Activated naive CD4-positive, alpha-beta T cell treated with anti-CD3 and anti-CD28 coated beads, Interleukin-2, amount 50 U/mL, for 16 hours (primary cell): ENCODE measurements around the gene SYVN1.
"Not testable (repeated sequence)": the region's sequence is repeated elsewhere in the genome, so short reads cannot be mapped to it uniquely, and the experiment has no call there.

Experiments used
- DNase-seq: peaks from one replicate; pipeline ENCODE4 v3.0.0-alpha.2; 2020

Gene SYVN1

DNA sequence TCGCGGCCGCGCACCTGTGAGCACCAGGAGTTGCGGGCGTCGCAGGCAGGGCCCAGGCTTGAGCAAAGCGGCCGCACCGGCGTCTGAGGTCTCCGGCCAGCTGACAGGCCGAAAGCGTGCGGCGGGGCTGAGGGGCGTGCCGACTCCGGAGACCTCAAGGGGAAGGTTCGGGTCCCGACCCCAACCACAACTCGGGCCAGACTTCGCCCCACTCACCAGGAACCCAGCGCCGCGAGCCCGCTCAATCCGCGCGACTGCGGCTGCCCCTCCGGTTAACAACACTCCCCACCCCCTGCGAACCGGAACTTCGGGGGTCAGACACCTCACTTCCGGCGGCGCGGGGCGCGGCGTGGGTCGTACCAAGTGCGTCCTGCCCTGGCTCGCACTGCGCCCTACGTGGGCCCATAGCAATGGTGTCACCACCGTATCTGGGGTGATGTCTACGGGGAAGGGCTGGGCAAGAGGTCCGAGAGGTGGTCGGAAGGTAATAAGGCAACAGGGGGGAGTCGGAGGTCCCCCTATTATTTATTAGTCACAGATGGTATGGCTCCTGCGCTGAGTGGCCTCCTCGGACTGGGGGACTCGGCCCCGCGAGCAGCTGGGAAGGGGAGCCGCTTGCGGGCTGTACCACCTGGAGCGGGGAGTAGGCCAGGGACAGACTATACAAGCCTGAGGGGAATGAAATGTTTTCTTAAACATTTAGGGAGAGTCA, at the start of gene SYVN1:
Gene SYVN1 (minus strand): TSS at position 280 of the 712 bp plus-strand sequence. CDS start 918 bp downstream, outside the sequence.
- DNase-seq: peak; percentile 94

DNA sequence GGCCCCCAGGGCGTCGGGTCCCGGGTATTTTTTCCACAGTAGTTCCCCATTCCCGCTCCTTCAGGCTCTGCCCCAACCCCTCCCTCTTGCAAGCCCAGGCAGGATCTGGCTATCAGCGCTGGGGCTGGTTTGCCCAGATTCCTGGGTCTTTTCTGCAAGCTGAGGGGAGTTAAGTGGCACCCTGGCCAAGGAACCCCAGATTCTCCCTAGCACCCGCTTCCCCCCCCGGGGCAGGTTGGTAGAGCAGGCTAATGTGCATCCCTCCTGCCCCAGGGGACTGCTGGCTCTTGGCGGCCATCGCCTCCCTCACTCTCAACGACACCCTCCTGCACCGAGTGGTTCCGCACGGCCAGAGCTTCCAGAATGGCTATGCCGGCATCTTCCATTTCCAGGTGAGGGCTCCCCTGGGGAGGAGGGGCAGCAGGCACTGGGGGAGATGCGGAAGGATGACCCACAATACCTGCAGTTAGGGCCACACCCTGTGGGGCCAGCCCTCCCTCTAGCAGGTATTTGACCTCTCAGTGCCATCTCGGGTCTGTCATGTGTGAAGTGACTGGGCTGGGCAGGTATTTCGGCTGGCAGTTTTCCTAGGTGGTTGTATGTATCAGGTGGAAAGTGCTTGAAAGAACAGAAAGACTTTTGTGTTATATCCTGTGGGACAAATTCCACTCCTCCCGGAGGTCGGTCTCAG, 49.0 kb upstream of the SYVN1 start:
- no peak for DNase-seq

GRCh38 chr11:65182258-65183170, 48.2 kb upstream of the SYVN1 start:
- no peak for DNase-seq

DNA sequence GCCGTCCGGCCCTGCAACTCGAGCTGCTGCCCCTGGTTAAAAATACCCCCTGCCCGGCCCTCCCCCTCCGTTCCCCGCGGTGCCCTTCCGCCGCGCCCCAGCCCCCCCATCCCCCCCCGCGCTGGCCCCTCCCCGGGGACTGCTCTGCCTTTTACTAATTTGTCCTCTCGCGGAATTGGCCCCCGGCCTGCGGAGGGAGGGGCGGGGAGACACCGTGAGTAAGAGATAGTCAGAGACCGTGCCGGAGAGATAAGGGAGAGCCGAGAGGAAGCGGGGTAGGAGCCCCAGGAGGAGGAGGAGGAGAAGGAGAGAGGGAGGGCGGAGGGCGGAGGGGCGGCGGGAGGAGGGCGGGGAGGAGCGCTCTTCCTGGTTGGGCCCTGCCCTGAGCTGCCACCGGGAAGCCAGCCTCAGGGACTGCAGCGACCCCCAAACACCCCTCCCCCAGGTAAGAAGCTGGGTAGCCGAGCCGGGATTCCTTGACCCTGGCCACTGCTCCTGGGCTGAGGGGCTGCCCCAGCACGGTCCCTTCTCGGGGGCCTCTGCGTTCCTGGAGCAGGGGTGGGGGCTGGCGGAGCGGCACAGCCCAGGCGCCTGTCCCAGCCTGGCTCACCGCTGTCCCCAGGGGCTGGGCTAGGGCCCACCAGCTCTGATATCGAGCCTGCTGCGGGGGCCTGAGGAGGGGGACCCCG, 47.4 kb upstream of the SYVN1 start, which contains the start of gene CAPN1:
Gene CAPN1 (plus strand): TSS at position 360 of the 689 bp plus-strand sequence. CDS start 774 bp downstream, outside the sequence.
- peak; percentile 75 for DNase-seq

DNA sequence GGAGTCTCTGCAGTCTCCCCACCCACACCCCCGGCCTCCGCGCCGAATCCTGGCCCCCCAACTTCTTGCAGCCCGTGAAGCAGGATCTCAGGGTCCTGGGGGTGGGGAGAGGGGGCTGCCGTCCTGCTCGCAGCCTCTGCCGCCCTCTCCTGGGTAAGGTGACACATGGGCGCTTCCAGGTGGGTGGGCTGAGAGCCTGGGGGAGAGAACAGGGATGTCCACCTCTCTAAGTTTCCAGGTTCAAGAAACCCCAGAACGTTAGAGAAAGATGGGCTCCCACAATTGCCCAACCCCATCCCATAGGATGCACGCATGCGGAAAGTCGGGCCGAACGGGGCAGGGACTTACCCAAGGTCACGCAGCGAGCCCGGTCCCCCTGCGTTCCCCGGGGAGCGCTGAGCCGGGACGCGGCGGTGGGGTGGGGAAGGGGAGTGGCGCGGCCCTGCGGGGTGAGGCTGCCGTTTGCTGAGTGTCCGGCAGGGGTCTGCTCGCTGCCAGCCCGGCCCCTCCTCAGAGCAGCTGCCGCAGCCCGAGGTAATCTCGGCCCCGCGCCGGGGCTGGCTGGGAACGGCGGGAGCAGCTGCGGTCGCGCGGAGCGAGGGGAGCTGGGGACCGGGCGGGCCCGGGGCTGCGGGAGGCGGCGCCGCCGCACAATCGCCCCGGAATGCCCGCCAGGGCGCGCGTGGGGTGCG, 46.7 kb upstream of the SYVN1 start:
- DNase-seq: peak; percentile 67

GRCh38 chr11:65174571-65175010, 40.3 kb upstream of the SYVN1 start:
- not testable (repeated sequence) for DNase-seq

DNA sequence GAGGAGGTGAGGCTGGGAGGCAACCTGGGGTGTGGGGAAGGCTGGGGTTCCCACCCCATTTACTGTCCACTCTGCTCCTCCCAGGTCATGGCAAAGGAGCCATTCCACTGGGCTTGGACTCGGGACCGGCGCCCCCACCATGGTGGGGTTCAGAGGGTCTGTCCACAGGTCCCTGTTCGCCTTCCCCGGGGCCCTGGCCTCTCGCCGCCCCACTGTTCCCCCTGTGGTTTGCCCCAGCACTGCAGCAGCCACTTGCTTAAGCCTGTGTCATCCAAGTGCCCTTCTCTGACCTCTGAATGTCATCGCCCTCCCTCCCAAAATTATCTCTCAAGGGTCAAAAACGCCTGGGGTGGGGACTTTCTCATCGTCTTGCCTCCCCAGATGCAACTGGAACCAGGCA, 38.3 kb upstream of the SYVN1 start:
- no peak for DNase-seq

GRCh38 chr11:65170058-65170534, 35.8 kb upstream of the SYVN1 start, which contains the start of gene SPDYC:
Gene SPDYC (plus strand): TSS chr11:65170233. CDS start chr11:65171358, 1,125 bp downstream.
- no peak for DNase-seq

DNA sequence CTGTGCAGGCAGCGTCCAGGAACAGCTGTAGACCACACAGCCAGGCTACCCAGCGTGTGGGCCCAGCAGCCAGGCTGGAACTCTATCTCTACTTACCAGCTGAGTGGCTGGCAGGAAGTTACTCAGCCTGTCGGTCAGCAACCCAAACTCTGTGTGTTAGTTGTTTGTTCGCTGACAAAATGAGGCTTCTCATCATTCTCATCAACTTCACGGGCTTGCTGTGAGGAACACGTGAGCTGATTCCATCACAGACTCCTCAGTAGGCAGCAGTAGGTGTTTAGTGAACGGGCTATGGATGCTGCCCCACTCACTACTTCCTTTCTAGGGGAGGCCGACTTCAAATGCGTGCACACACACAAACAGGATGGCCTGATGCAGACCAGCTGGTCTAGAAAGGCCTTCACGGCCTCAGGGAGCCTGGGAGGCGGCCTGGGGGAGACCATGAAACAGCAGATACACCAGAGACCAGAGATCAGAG, 34.9 kb upstream of the SYVN1 start:
- DNase-seq: no peak

GRCh38 chr11:65167656-65168055, 33.3 kb upstream of the SYVN1 start:
- no peak for DNase-seq

DNA sequence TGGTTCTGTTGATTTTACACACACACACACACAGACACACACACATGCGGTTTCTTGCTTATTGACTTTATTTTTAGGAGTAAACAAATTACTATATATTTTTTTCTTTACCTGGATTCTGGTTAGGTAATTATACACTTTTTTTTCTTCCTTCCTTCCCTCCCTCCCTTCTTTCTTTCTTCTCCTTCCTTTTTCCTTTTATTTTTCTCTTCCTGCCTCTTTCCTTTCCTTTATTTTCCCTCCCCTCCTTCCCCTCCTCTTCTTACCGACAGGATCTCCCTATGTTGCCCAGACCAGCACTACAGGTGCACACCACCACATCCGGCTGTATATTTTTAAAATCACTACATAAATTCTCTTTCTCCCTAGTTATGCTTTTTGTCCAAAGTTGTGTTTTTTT, 32.6 kb upstream of the SYVN1 start:
- DNase-seq: no peak

GRCh38 chr11:65165410-65166317, 31.3 kb upstream of the SYVN1 start:
- no peak for DNase-seq

DNA sequence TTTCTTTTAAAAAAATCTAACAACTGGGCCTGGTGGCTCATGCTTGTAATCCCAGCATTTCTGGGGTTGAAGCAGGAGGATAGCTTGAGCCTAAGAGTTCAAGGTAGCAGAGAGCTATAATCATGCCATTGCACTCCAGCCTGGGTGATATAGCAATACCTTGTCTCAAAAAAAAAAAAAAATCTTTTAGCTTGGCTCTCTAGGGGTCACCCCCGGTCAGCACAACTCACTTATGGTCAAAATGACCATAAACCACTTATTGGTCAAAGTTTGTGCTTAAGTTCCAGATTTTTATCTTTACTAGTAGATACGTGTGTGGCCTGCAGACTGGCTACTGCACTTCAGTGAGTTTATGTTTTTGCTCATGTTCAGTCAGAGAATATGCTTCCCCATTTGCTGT, 29.4 kb upstream of the SYVN1 start:
- no peak for DNase-seq

DNA sequence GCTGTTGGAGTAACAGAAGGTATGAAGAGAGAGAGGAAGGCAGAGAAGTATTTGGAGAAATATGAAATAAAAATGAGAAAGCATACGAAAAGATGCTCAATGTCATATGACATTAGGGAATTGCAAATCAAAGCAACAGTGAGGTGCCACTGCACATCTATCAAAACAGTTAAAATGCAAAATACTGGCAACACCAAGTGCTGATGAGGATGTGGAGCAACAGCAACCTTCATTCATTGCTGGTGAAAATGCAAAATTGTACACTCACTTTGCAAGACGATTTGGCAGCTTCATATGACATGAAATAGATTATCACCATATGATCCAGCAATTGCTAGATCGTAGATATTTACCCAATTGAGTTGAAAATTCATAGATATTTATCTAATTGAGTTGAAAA, 26.3 kb upstream of the SYVN1 start:
- no peak for DNase-seq

- DNase-seq: no peak
Measured at GRCh38 chr11:65159012-65159411, 24.7 kb upstream of the SYVN1 start.

DNA sequence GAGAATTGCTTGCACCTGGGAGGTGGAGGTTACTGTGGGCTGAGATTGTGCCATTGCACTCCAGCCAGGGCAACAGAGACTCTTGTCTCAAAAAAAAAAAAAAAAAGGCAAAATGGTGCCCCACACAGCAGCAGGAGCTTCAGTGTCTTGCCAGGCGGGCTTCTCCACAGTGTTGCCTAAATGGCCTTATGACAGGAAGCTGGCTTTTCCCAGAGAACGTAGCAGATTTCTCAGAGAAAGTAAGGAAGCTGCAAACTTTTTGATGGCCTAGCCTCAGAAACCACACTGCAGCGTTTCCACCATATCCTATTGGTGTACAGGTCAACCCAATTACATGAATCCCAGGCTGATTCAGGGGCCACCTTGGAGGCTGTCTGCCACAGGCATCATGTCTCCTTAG, 23.0 kb upstream of the SYVN1 start:
- no peak for DNase-seq

- DNase-seq: no peak
Measured at GRCh38 chr11:65156926-65157325, 22.6 kb upstream of the SYVN1 start.

GRCh38 chr11:65156256-65156655, 21.9 kb upstream of the SYVN1 start:
- DNase-seq: no peak

GRCh38 chr11:65152122-65152521, 17.8 kb upstream of the SYVN1 start:
- no peak for DNase-seq

- no peak for DNase-seq
Measured at GRCh38 chr11:65151331-65151899, 17.1 kb upstream of the SYVN1 start.
